K562 (cell line): Measurements from ENCODE around the gene C10orf95. TPM values are rescaled to one million over a fixed set of nuclear protein-coding genes. Genes with fewer than 3 reads are reported as not detected.

Experiments used
- DDX20 ChIP-seq: fragments of 450-650 bp; IDR thresholded peaks from 2 replicates; pipeline ENCODE4 v1.6.1; 2016; ENCODE audit warnings: missing genetic modification characterization, low read depth, mild to moderate bottlenecking, missing compliant biosample characterization, moderate library complexity
- ELF1 ChIP-seq: fragments of 200-800 bp; sonication (Bioruptor generic); IDR thresholded peaks from 2 replicates; pipeline ENCODE4 v1.6.1; 2016; ENCODE audit warnings: missing genetic modification characterization, missing compliant biosample characterization
- EP400 ChIP-seq: fragments of 450-650 bp; IDR thresholded peaks from 2 replicates; pipeline ENCODE4 v1.6.1; 2017; ENCODE audit warnings: antibody characterized with exemption, mild to moderate bottlenecking, moderate library complexity
- ERF ChIP-seq: fragments of 450-650 bp; formaldehyde crosslinking; IDR thresholded peaks from 2 replicates; pipeline ENCODE4 v1.4.0; 2020; ENCODE audit warnings: mild to moderate bottlenecking, mixed read lengths
- ETS1 ChIP-seq: conservative IDR thresholded peaks from 2 replicates; pipeline ENCODE4 v1.6.1; 2011; ENCODE audit warnings: low read depth, mild to moderate bottlenecking, low read length; ENCODE audit not compliant: control insufficient read depth
- JUND ChIP-seq, 2 experiments: IDR thresholded peaks; 2 replicates in 1 of 2; 3 replicates in 1 of 2; pipeline ENCODE4 v1.6.1; 2011; ENCODE audit warnings: borderline replicate concordance in 2 of 2, low read depth in 2 of 2, low read length in 2 of 2, improper control_type of control experiment in 1 of 2, missing biosample characterization in 1 of 2, missing genetic modification characterization in 1 of 2, missing genetic modification reagents in 1 of 2
- KDM4B ChIP-seq, 2 experiments: fragments of 450-650 bp in 1 of 2; sonication (generic) in 1 of 2; IDR thresholded peaks; 2 replicates each; pipeline ENCODE4 v1.6.1; 2016 to 2017; ENCODE audit warnings: borderline replicate concordance in 2 of 2, antibody characterized with exemption in 1 of 2, low read depth in 1 of 2, mild to moderate bottlenecking in 1 of 2
- NCOA1 ChIP-seq: fragments of 450-650 bp; IDR thresholded peaks from 2 replicates; pipeline ENCODE4 v1.6.1; 2016; ENCODE audit warnings: low read depth
- POLR3G ChIP-seq: IDR thresholded peaks from 2 replicates; pipeline ENCODE4 v1.6.1; 2011; ENCODE audit not compliant: insufficient read length, insufficient replicate concordance; ENCODE audit errors: extremely low read depth
- RBM22 ChIP-seq: fragments of 200-400 bp; formaldehyde crosslinking; IDR thresholded peaks from 2 replicates; pipeline ENCODE4 v1.6.1; 2018; ENCODE audit warnings: low read length, low read depth; ENCODE audit not compliant: poor library complexity, severe bottlenecking
- SNAPC5 ChIP-seq: fragments of 250-450 bp; sonication (Bioruptor Pico); IDR thresholded peaks from 2 replicates; pipeline ENCODE4 v1.8.0; 2021; ENCODE audit warnings: moderate library complexity, mild to moderate bottlenecking, inconsistent platforms
- ZNF24 ChIP-seq: fragments of 450-650 bp; IDR thresholded peaks from 2 replicates; pipeline ENCODE4 v1.6.1; 2016
- ZNF263 ChIP-seq: sonication (generic); formaldehyde crosslinking; IDR thresholded peaks from 2 replicates; pipeline ENCODE4 v1.8.0; 2022; ENCODE audit warnings: mild to moderate bottlenecking, missing genetic modification reagents, borderline replicate concordance
- ZNF584 ChIP-seq: fragments of 200-800 bp; sonication (Bioruptor generic); IDR thresholded peaks from 2 replicates; pipeline ENCODE4 v1.6.1; 2016; ENCODE audit warnings: low read depth, mild to moderate bottlenecking, missing genetic modification characterization, missing compliant biosample characterization
- polyA plus RNA-seq, 8 experiments: library from polyadenylated mRNA; depleted of rRNA in 4 of 8; stranded (reverse) in 5 of 8; unstranded in 3 of 8; fragments of >200 nt; fragmentation: Nextera tagmentation in 2 of 8; fragmentation: Illumina TruSeq in 1 of 8; extraction: Ambion mirVana in 2 of 8; extraction: Trizol in 1 of 8; gene quantifications; 2 replicates each; pipeline versions ENCODE4 v1.2.1 to v1.2.3, GENCODE V29; 2011 to 2014; ENCODE audit warnings: inconsistent platforms in 1 of 8, missing spikeins in 1 of 8
- total RNA-seq, 7 experiments: library from RNA; depleted of rRNA in 6 of 7; stranded (reverse); fragments of >200 nt in 6 of 7; fragmentation: Illumina TruSeq in 2 of 7; extraction: Trizol in 2 of 7; gene quantifications; 2 replicates each; pipeline versions ENCODE4 v1.2.1 to v1.2.3, GENCODE V29; 2011 to 2021; ENCODE audit warnings: low replicate concordance in 1 of 7
- TF ChIP-seq, protein P1 (sequence below): fragments of 250-450 bp; sonication (Bioruptor Pico); IDR thresholded peaks from 2 replicates; pipeline ENCODE4 v1.5.0; 2022; ENCODE audit warnings: mild to moderate bottlenecking
- TF ChIP-seq, protein P2 (sequence below): fragments of 250-450 bp; sonication (Bioruptor Pico); IDR thresholded peaks from 2 replicates; pipeline ENCODE4 v1.8.0; 2022; ENCODE audit warnings: moderate library complexity, mild to moderate bottlenecking, inconsistent platforms
- TF ChIP-seq, protein P3 (sequence below): fragments of 450-650 bp; IDR thresholded peaks from 2 replicates; pipeline ENCODE4 v1.6.1; 2016; ENCODE audit warnings: borderline replicate concordance
- TF ChIP-seq, protein P4 (sequence below): sonication (generic); formaldehyde crosslinking; IDR thresholded peaks from 2 replicates; pipeline ENCODE4 v1.8.1; 2023; ENCODE audit warnings: mild to moderate bottlenecking, missing genetic modification reagents

Gene C10orf95
- total and polyA plus RNA-seq, 9 of the 15 experiments (the other 6 are each of a cell fraction or from before 2014, with no cell fraction given): 0.03 to 0.41 (median 0.17) TPM; not detected in 1

DNA sequence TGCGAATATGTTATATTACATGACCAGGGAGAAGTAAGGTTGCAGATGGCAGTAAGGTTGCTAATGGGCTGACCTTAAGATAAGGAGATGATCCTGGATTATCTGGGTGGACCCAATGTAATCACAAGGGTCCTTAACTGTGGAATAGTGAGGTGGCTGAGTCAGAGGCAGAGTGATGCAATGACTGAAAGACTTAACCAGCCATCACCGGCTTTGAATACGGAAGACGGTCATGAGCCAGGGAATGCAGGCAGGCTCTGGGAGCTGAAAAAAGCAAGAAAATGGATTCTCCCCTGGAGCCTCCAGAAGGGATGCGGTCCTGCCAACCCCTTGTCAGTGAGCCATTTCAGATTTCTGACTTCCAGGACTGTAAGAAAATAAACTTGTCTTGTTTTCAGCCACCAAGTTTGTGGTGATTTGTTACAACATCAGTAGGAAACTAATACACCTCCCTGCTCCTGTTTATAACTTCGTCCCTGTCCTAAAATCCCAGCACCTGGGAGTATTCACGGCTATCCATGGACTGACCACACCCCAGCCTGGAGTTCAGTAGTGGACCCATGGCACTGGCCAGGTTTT lies 4.6 kb upstream of the C10orf95 start (continued):
- TF ChIP-seq EP400: peak; percentile 82
- no peak for TF ChIP-seq ERF
- TF ChIP-seq, protein P1, sequence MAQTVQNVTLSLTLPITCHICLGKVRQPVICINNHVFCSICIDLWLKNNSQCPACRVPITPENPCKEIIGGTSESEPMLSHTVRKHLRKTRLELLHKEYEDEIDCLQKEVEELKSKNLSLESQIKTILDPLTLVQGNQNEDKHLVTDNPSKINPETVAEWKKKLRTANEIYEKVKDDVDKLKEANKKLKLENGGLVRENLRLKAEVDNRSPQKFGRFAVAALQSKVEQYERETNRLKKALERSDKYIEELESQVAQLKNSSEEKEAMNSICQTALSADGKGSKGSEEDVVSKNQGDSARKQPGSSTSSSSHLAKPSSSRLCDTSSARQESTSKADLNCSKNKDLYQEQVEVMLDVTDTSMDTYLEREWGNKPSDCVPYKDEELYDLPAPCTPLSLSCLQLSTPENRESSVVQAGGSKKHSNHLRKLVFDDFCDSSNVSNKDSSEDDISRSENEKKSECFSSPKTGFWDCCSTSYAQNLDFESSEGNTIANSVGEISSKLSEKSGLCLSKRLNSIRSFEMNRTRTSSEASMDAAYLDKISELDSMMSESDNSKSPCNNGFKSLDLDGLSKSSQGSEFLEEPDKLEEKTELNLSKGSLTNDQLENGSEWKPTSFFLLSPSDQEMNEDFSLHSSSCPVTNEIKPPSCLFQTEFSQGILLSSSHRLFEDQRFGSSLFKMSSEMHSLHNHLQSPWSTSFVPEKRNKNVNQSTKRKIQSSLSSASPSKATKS (CRISPR knock-in tag): no peak
- TF ChIP-seq ZNF584 (CRISPR knock-in tag): peak; percentile 90
- TF ChIP-seq JUND (IDR thresholded peaks at IDR 0.05; ENCODE audit: borderline replicate concordance, low read depth, low read length): peak; percentile 98
- TF ChIP-seq JUND (tag; IDR thresholded peaks at IDR 0.05; ENCODE audit: borderline replicate concordance, low read depth, low read length): peak; percentile 96; the same call in 2 of the 3 replicates
- TF ChIP-seq ZNF24: 0 out of 2 replicates have a peak, but pooled peaks have one; percentile 45
- peak; percentile 51; the same call in 1 of the 2 replicates for TF ChIP-seq DDX20
- no peak for TF ChIP-seq RBM22
- peak; percentile 75 for TF ChIP-seq NCOA1
- TF ChIP-seq, protein P2, sequence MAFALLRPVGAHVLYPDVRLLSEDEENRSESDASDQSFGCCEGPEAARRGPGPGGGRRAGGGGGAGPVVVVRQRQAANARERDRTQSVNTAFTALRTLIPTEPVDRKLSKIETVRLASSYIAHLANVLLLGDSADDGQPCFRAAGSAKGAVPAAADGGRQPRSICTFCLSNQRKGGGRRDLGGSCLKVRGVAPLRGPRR (CRISPR knock-in tag): 0 out of 2 replicates have a peak, but pooled peaks have one; percentile 33
- TF ChIP-seq ZNF263 (CRISPR knock-in tag): no peak
- TF ChIP-seq ETS1: no peak
- TF ChIP-seq ELF1 (tag): peak; percentile 82
- TF ChIP-seq POLR3G: no peak
- TF ChIP-seq, protein P3, sequence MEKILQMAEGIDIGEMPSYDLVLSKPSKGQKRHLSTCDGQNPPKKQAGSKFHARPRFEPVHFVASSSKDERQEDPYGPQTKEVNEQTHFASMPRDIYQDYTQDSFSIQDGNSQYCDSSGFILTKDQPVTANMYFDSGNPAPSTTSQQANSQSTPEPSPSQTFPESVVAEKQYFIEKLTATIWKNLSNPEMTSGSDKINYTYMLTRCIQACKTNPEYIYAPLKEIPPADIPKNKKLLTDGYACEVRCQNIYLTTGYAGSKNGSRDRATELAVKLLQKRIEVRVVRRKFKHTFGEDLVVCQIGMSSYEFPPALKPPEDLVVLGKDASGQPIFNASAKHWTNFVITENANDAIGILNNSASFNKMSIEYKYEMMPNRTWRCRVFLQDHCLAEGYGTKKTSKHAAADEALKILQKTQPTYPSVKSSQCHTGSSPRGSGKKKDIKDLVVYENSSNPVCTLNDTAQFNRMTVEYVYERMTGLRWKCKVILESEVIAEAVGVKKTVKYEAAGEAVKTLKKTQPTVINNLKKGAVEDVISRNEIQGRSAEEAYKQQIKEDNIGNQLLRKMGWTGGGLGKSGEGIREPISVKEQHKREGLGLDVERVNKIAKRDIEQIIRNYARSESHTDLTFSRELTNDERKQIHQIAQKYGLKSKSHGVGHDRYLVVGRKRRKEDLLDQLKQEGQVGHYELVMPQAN: no peak
- TF ChIP-seq SNAPC5 (CRISPR knock-in tag): no peak
- TF ChIP-seq KDM4B (IDR thresholded peaks at IDR 0.05; ENCODE audit: borderline replicate concordance in 2 of 2, low read depth in 1 of 2): no peak
- TF ChIP-seq, protein P4, sequence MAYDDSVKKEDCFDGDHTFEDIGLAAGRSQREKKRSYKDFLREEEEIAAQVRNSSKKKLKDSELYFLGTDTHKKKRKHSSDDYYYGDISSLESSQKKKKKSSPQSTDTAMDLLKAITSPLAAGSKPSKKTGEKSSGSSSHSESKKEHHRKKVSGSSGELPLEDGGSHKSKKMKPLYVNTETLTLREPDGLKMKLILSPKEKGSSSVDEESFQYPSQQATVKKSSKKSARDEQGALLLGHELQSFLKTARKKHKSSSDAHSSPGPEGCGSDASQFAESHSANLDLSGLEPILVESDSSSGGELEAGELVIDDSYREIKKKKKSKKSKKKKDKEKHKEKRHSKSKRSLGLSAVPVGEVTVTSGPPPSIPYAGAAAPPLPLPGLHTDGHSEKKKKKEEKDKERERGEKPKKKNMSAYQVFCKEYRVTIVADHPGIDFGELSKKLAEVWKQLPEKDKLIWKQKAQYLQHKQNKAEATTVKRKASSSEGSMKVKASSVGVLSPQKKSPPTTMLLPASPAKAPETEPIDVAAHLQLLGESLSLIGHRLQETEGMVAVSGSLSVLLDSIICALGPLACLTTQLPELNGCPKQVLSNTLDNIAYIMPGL (CRISPR knock-in tag): no peak
